Psoas muscle (tissue), 8 donors: ENCODE data around the gene GNB4. TPM values are rescaled to one million over a fixed set of nuclear protein-coding genes. Genes with fewer than 3 reads are reported as not detected.
A peak's percentile ranks its signal among the peaks of the same experiment; 100 is the strongest.

ENCODE experiments used
- ATAC-seq, 4 donors: fragments of 200-7000 bp; cut with Tn5 transposase; one replicate each; pipeline ENCODE4 v1.9.1; 2020; ENCODE audit warnings: moderate library complexity in 3 of 4, mild to moderate bottlenecking in 2 of 4
- DNase-seq, 2 donors: peaks; one replicate each; pipeline ENCODE4 v3.0.0-alpha.2; 2020
- H3K27ac ChIP-seq: fragments of 200-600 bp; one replicate; pipeline ENCODE4 v1.8.0; 2022
- H3K27me3 ChIP-seq, 3 donors: fragments of 200-600 bp in 1 of 3; one replicate each; pipeline versions ENCODE4 v1.6.1 to v1.8.0; 2013 to 2022; ENCODE audit warnings: low read length in 2 of 3, mild to moderate bottlenecking in 2 of 3, moderate library complexity in 1 of 3; ENCODE audit not compliant: insufficient read depth in 3 of 3
- H3K36me3 ChIP-seq, 2 donors: fragments of 200-600 bp in 1 of 2; one replicate each; pipeline versions ENCODE4 v1.6.1 to v1.8.0; 2013 to 2022; ENCODE audit warnings: low read depth in 1 of 2, mild to moderate bottlenecking in 1 of 2, moderate library complexity in 1 of 2; ENCODE audit not compliant: insufficient read depth in 1 of 2
- H3K4me1 ChIP-seq: fragments of 200-600 bp; one replicate; pipeline ENCODE4 v1.8.0; 2022
- H3K4me3 ChIP-seq: fragments of 200-600 bp; one replicate; pipeline ENCODE4 v1.8.0; 2022; ENCODE audit warnings: mild to moderate bottlenecking
- H3K9me3 ChIP-seq: fragments of 200-600 bp; one replicate; pipeline ENCODE4 v1.8.0; 2022
- CTCF ChIP-seq: fragments of 200-600 bp; IDR thresholded peaks from one replicate; pipeline ENCODE4 v1.8.0; 2022; ENCODE audit warnings: antibody characterized with exemption
- WGBS, 3 donors: extraction: QIAGEN DNeasy Blood & Tissue Kit; methylation state at CpG; one replicate each; pipeline versions ENCODE4 v1.1.6 to v1.1.7; 2013; 5-methylcytosine and 5-hydroxymethylcytosine counted together
- intact Hi-C, 2 donors: fragments of 100-400 bp; cut with DNase I; formaldehyde crosslinking; loops; one replicate each; pipeline versions ENCODE4 v1.11.0 to v1.14.2; 2022
- polyA plus RNA-seq, 3 donors: library from polyadenylated mRNA; stranded (reverse); fragments of 200-250 nt; gene quantifications; one replicate each; pipeline ENCODE4 v1.2.3, GENCODE V29; 2013
- total RNA-seq, 4 donors: library from RNA; stranded (reverse); fragmentation: NEBNext Ultra II Directional in 2 of 4; extraction: Animal tissue kit (Norgen Biotek cat#: 25700) in 2 of 4; gene quantifications; one replicate each; pipeline versions ENCODE4 v1.2.1 to v1.2.4, GENCODE V29; 2021 to 2023
- donor health status: healthy with polysubstance abuse.
- donor health status: DM: no; HTN: no; CAD: no; lungs with moderate emphysema.
- donor health status: Bipolar disorder and iron deficiency.
- donor health status: healthy.
- donor health status: DM: yes; HTN: yes; CAD: no.
- donor health status: DM: no; HTN: no; CAD: no.
- donor health status: DM: no; HTN: no; CAD: no.
- donor health status: DM: yes; HTN: yes; CAD: no.

Gene GNB4
- total and polyA plus RNA-seq, 7 donors: 0.83 to 6.5 (median 2.9) TPM

- TF ChIP-seq CTCF: no peak
- ATAC-seq: no peak
- H3K36me3 ChIP-seq: no peaks in the 10 kb centered on the region
- no peak overlapping the region for H3K27ac ChIP-seq
- intact Hi-C loops: no loop called here
- no peak for DNase-seq
- 71 to 77% (median 73%) methylated on average over 3 of the region's 3 CpGs for WGBS, 3 donors
- peaks cover 0 to 45% (median 3%) of the 10 kb centered on the region in 3 donors for H3K27me3 ChIP-seq
- H3K4me1 ChIP-seq: peaks cover 3% of the 10 kb centered on the region
- no peak overlapping the region for H3K4me3 ChIP-seq
- H3K9me3 ChIP-seq: no peaks in the 10 kb centered on the region
Observed at GRCh38 chr3:179453967-179454366, 2.7 kb upstream of the GNB4 start.

GRCh38 chr3:179452872-179453271 is 1.6 kb upstream of the GNB4 start:
- peaks cover 3% of the 10 kb centered on the region for H3K4me1 ChIP-seq
- no peak for ATAC-seq
- TF ChIP-seq CTCF: no peak
- H3K36me3 ChIP-seq: no peaks in the 10 kb centered on the region
- H3K27ac ChIP-seq: no peak overlapping the region
- H3K27me3 ChIP-seq: peaks cover 0 to 48% (median 0%) of the 10 kb centered on the region in 3 donors
- H3K4me3 ChIP-seq: no peak overlapping the region
- no peaks in the 10 kb centered on the region for H3K9me3 ChIP-seq
- WGBS, 3 donors: 88 to 89% (median 88%) methylated on average over 8 of the region's 8 CpGs
- no peak for DNase-seq
- intact Hi-C loops: no loop called here

GRCh38 chr3:179452176-179452564 is 900 bp upstream of the GNB4 start:
- Histone ChIP-seq H3K27ac (peak overlapping the region; percentile 80), H3K36me3 (no peaks in the 10 kb centered on the region), H3K9me3 (no peaks in the 10 kb centered on the region), H3K27me3 (peaks cover 0 to 48% (median 0%) of the 10 kb centered on the region in 3 donors), H3K4me1 (peaks cover 3% of the 10 kb centered on the region), H3K4me3 (peak overlapping the region; percentile 73)
- ATAC-seq: no peak
- TF ChIP-seq CTCF: no peak
- no peak for DNase-seq
- WGBS, 3 donors: 57 to 59% (median 58%) methylated on average over 6 of the region's 6 CpGs
- intact Hi-C loops: no loop called here

GRCh38 chr3:179450901-179451264 is 387 bp downstream of the GNB4 start:
- ATAC-seq (peak; percentile 57 to 72 (median 61)), DNase-seq (peak; percentile 53 to 65)
- Histone ChIP-seq H3K4me3 (peak overlapping the region; percentile 73), H3K36me3 (no peaks in the 10 kb centered on the region), H3K4me1 (peaks cover 3% of the 10 kb centered on the region), H3K9me3 (no peaks in the 10 kb centered on the region), H3K27ac (peak overlapping the region; percentile 80), H3K27me3 (peaks cover 0 to 45% (median 0%) of the 10 kb centered on the region in 3 donors)
- intact Hi-C loops: no loop called here
- TF ChIP-seq CTCF: no peak
- WGBS, 3 donors: 0 to 1% (median 1%) methylated on average over 30 to 43 of the region's 43 CpGs

- Histone ChIP-seq H3K4me1 (peaks cover 3% of the 10 kb centered on the region), H3K27ac (peak overlapping the region; percentile 80), H3K27me3 (peaks cover 0 to 42% (median 0%) of the 10 kb centered on the region in 3 donors), H3K9me3 (no peaks in the 10 kb centered on the region), H3K4me3 (peak overlapping the region; percentile 73), H3K36me3 (no peaks in the 10 kb centered on the region)
- 6 to 7% (median 7%) methylated on average over 12 of the region's 12 CpGs for WGBS, 3 donors
- DNase-seq (no peak), ATAC-seq (no peak)
- TF ChIP-seq CTCF: no peak
- intact Hi-C loops: no loop called here
Observed at GRCh38 chr3:179450261-179450701, 989 bp downstream of the GNB4 start.
